Central memory CD8-positive, alpha-beta T cell (primary cell): ENCODE measurements around the gene BLOC1S3.

ENCODE experiments used
- ATAC-seq: fragments of 150-1000 bp; cut with Tn5 transposase; replicated peaks from 2 replicates; pipeline ENCODE4 v1.10.0; 2022; ENCODE audit warnings: mild to moderate bottlenecking, moderate FRiP score, moderate number of reproducible peaks; ENCODE audit not compliant: poor library complexity, severe bottlenecking; ENCODE audit errors: extremely low read depth
- DNase-seq, 2 donors: peaks; one replicate each; pipeline ENCODE4 v3.0.0; 2021; ENCODE audit warnings: low spot score in 2 of 2
- H3K27ac Mint-ChIP-seq: one replicate; pipeline ENCODE4 v1.8.0; 2022; ENCODE audit warnings: low read depth, mild to moderate bottlenecking, moderate library complexity, mixed read lengths
- H3K27me3 Mint-ChIP-seq: one replicate; pipeline ENCODE4 v1.8.0; 2022; ENCODE audit warnings: mixed read lengths
- H3K36me3 Mint-ChIP-seq: one replicate; pipeline ENCODE4 v1.8.0; 2022; ENCODE audit warnings: mild to moderate bottlenecking, moderate library complexity, mixed read lengths; ENCODE audit not compliant: insufficient read depth
- H3K4me1 Mint-ChIP-seq: one replicate; pipeline ENCODE4 v1.8.0; 2022; ENCODE audit warnings: mixed read lengths
- H3K4me3 Mint-ChIP-seq: one replicate; pipeline ENCODE4 v1.8.0; 2022; ENCODE audit warnings: mild to moderate bottlenecking, moderate library complexity, mixed read lengths
- H3K9me3 Mint-ChIP-seq: one replicate; pipeline ENCODE4 v1.8.0; 2022; ENCODE audit warnings: mixed read lengths

BLOC1S3 gene, protein sequence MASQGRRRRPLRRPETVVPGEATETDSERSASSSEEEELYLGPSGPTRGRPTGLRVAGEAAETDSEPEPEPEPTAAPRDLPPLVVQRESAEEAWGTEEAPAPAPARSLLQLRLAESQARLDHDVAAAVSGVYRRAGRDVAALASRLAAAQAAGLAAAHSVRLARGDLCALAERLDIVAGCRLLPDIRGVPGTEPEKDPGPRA

DNA sequence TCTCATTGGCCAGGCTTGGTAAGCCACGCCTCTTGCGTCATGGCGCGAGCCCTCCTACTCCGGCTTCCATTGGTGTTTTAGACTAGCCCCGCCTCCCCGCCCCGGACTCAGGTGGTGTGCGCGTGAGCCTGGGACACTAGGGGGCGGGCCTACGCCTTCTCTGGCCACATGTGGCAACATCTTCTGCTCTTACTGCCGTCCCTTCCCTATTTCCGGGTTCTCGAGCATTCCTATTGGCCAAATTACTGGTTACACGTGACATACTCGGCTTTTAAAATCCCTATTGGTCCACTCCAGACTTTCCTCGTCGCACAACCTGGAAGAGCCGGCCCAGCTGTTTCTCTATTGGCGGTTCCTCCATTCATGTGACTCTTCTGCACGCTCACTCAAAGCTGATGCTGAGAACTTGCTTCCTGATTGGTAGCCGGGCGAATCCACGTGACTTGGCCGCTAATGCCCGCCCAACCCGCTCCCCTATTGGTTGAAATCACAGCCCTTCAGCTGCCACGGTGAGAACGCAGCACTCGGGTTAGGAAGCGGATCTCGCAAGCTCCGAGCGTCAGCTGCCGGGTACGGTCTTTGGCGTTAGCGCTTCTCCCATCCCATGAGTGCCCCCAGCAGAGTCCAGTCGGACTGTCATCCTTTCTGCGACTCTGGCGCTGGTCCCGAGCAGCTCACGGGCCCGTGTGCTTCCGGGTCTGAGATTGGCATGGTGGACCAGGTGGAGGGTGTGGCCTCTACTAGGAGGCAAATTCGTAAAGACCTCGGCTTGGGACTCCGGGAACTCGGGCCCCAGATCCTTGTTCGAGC lies at the start of gene BLOC1S3:
BLOC1S3 (plus strand) TSS at position 523 of the 810 bp plus-strand sequence. CDS start 513 bp downstream, outside the sequence.
- peaks cover 27% of the 10 kb centered on the region for H3K36me3 Mint-ChIP-seq
- peaks cover 29% of the 10 kb centered on the region for H3K4me1 Mint-ChIP-seq
- DNase-seq = peak; percentile 98 to 100

DNA sequence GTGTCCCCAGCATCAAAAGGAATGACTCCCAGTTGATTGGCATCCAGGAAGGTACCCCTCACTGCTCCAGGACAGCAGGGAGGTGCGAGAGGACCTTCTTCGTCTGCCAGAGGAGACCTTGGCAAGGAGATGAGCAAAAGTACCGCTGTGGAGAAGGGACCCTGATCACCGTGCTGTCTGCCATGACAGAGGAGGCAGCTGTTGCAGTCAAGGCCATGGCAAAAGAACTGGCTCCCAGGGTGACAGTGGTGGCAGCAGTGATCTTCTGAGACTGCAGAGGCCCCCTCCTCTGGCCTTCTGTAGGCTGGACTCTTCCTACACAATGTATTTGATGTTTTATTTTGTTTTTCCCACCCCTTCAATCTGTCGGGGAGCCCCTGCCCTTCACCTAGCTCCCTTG lies 49.8 kb upstream of the BLOC1S3 start:
- Mint-ChIP-seq H3K9me3 (no peaks in the 10 kb centered on the region), H3K4me3 (no peak overlapping the region)

More for the DNA sequence above, at the start of gene BLOC1S3:
- Mint-ChIP-seq H3K4me3 (peak within 1 kb of the TSS; percentile 81), H3K27me3 (no peaks in the 10 kb centered on the region), H3K9me3 (no peaks in the 10 kb centered on the region), H3K27ac (peak within 1 kb of the TSS; percentile 88)
- ATAC-seq = peak; percentile 85

DNA sequence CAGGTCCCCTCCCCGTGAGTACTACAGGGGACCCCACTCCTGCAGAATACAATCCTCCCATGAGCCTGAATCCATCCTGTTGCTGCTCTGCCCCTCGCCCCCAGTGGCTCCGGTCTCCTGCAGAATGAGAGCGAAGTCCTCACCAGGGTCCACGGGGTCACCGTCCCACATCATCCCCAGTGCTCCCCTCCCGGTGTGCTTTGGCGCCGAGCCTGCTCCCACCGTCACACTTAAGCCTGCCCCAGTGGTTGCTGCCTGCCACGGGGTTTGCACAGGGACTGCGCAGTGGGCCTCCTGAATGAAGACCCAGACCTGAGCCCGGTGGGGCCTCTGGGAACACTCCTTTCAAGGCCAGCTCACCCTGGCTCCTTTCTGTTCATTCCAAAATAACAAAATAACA lies 48.3 kb upstream of the BLOC1S3 start:
- ATAC-seq (no peak), DNase-seq (no peak)
- Mint-ChIP-seq H3K27ac (no peak overlapping the region), H3K9me3 (no peaks in the 10 kb centered on the region), H3K4me1 (peaks cover 27% of the 10 kb centered on the region), H3K36me3 (peaks cover 9% of the 10 kb centered on the region), H3K4me3 (no peak overlapping the region), H3K27me3 (no peaks in the 10 kb centered on the region)

More for the DNA sequence above, 49.8 kb upstream of the BLOC1S3 start:
- no peak for ATAC-seq
- Mint-ChIP-seq H3K27me3 (no peaks in the 10 kb centered on the region), H3K4me1 (peaks cover 19% of the 10 kb centered on the region), H3K36me3 (peaks cover 7% of the 10 kb centered on the region), H3K27ac (no peak overlapping the region)
- DNase-seq = no peak

DNA sequence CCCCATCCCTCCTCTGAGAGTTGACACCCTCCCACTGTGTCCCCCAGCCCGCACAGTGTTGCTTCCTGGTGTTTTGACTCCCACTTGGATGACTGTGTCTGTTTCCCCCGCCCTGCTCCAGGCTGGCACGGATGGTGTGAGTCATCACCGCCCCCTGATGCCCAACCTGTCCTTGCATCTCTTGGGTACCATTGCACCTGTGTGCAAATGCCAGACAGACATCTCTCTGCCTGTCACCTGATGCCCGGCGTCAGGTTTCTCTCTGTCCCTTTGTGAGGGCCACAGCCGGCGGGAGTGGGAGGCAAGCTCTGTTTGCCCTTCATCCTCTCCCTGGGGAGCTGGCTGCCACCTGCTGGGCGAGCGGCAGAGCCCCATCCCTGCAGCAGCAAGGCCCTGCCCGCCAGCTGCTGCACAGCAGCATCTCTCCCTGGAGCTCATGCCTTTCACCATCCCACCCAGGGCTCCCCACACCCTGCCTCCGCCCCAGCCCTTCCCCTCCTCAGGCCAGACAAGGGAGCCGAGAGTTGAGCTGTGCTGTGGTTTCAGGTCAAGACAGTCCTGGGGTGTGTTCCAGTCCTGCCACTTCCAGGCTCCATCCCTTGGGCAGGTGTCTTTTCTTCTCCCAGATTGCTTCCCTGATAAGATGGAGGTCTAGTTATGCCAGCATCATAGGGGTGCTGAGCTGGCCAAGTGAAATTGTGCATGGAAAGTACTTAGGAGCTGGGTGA lies 47.5 kb upstream of the BLOC1S3 start:
- DNase-seq = no peak
- no peak for ATAC-seq
- no peaks in the 10 kb centered on the region for H3K9me3 Mint-ChIP-seq
- H3K4me1 Mint-ChIP-seq = peaks cover 18% of the 10 kb centered on the region
- H3K36me3 Mint-ChIP-seq = peaks cover 12% of the 10 kb centered on the region
- no peaks in the 10 kb centered on the region for H3K27me3 Mint-ChIP-seq
- no peak overlapping the region for H3K4me3 Mint-ChIP-seq
- no peak overlapping the region for H3K27ac Mint-ChIP-seq

DNA sequence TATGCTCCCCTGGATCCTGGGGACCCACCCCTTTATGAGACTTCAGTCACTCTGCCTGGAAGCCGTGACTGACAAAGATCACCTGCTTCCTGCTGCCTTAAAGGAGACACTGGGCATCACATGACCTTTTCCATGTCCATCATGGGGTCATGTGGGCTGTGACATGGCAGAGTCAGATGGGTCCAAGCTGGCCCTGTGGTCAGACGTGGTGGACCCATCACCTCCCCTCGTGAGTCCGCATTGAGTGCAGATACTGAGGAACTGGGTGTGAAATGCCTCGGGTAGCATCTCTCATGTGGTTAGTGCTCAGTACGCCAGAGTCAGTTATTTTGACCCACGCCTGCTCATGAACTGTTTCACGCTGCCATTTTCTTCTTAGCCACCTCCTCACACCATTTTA lies 44.9 kb upstream of the BLOC1S3 start:
- no peaks in the 10 kb centered on the region for H3K9me3 Mint-ChIP-seq
- H3K4me1 Mint-ChIP-seq = peaks cover 28% of the 10 kb centered on the region
- peaks cover 8% of the 10 kb centered on the region for H3K36me3 Mint-ChIP-seq
- DNase-seq = no peak
- H3K27ac Mint-ChIP-seq = no peak overlapping the region
- no peak overlapping the region for H3K4me3 Mint-ChIP-seq
- H3K27me3 Mint-ChIP-seq = no peaks in the 10 kb centered on the region
- ATAC-seq = no peak

DNA sequence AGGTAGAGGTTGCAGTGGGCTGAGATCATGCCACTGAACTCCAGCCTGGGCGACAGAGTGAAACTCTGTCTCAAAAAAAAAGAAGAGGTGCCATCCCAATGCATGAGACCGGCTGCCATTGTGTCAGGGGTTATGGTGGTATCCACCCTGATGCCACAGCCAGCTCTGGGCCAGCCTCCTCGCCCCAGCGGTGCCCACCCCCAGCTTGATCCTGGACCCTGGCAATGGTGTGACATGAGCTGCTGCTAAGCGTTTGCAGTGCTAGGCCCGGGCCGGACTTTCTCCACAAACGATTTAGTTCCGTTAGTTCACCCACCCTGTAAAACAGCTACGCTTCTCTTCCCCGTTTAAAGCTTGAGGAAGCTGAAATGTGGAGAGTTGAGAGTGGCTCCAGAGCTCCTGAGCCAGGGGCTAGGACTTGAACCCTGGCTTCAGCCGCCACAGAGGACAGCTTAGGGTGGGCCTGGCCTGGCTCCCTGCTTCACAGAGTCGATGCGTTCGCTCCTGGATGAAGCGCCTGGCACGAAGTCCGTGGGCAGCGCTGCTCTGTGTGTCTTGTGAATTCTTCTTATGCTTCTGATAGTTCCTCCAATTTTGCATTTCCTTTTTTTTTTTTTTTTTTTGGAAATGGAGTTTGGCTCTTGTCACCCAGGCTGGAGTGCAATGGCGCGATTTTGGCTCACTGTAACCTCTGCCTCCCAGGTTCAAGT lies 43.3 kb upstream of the BLOC1S3 start:
- DNase-seq (no peak), ATAC-seq (no peak)
- Mint-ChIP-seq H3K27ac (no peak overlapping the region), H3K36me3 (peaks cover 7% of the 10 kb centered on the region), H3K4me1 (peaks cover 28% of the 10 kb centered on the region), H3K9me3 (no peaks in the 10 kb centered on the region), H3K27me3 (no peaks in the 10 kb centered on the region), H3K4me3 (no peak overlapping the region)

DNA sequence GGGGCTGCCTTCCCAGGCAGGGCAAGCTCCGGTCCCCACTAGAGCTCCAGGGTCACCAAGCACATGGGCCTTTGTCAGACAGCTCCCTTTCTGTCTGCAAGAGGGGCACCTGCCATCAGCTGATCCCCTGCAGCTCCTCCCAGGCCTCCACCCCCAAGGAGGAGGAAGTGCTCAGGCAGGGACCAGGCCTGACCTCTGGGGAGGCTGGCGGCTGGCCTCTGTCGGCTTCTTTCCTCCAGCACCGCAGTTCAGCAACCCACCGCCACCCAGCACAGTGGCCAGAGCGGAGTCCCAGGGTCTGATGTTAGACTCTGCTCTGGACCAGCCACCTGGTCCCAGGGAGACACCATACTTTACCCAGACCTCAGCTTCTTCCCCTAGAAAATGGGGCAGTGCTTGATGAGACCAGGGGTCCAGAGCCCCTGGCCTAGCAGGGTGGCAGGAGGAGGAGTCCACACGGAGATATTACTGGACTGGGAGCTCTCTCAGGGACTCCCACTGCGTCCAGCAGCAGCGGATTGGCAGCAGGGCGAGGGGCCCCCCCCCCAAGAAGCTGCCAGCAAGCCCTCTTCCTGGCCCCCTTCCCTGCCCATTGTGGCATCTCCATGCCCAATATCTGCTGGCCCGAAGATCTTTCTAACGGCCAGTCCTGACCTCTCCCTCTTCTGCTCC lies 41.9 kb upstream of the BLOC1S3 start:
- H3K9me3 Mint-ChIP-seq = no peaks in the 10 kb centered on the region
- ATAC-seq (no peak), DNase-seq (no peak)
- peaks cover 28% of the 10 kb centered on the region for H3K4me1 Mint-ChIP-seq
- H3K27ac Mint-ChIP-seq = peak overlapping the region; percentile 4
- H3K36me3 Mint-ChIP-seq = peaks cover 11% of the 10 kb centered on the region
- no peaks in the 10 kb centered on the region for H3K27me3 Mint-ChIP-seq
- no peak overlapping the region for H3K4me3 Mint-ChIP-seq

DNA sequence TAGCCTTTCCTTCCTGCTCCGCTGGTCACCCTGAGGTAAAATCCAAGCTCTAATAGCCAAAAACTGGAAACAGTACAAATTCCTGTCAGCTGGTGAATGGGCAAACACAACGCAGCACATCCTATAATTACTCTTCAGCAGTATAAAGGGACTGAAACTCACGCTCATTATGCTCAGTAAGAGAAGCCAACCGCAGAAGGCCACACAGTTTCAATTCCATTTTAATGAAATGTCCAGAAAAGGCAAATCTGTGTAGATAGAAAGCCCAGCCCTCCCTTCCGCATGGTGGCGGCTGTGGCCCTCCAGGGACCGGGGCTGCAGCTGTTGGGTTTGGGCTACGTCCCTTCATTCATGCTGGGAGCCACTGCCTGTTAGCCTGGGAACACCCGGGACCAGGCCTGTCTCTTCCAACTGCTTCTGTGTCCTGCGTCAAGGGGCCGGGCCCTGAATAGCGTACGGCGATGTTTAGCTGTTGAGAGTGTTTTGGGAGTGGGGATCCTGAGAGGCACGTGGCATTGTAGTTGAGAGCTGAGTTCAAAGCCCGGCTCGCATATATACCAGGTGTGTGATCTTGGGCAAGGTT lies 41.3 kb upstream of the BLOC1S3 start:
- peaks cover 9% of the 10 kb centered on the region for H3K36me3 Mint-ChIP-seq
- no peaks in the 10 kb centered on the region for H3K27me3 Mint-ChIP-seq
- peak overlapping the region; percentile 4 for H3K27ac Mint-ChIP-seq
- ATAC-seq (no peak), DNase-seq (no peak)
- no peak overlapping the region for H3K4me3 Mint-ChIP-seq
- H3K4me1 Mint-ChIP-seq = peaks cover 28% of the 10 kb centered on the region
- no peaks in the 10 kb centered on the region for H3K9me3 Mint-ChIP-seq

DNA sequence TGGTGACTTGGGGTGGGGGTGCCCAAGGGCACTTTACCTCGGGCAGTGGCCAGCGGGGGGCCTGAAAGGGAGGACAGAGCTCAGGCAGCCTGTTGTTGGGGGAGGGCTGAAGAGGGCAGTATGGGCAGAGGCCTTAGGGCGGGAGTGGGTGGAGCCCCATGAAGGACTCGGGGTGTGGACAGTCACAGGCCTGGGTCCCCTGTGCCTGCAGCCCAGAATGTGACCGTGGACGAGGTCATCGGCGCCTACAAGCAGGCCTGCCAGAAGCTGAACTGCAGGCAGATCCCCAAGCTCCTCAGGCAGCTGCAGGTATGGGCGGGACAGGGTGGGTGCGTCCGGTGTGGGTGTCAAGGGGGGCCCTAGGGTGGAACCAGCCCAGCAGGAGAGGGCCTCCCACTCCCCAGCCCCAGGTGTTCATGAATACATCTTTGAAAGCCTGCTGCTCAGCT lies 40.3 kb upstream of the BLOC1S3 start:
- Mint-ChIP-seq H3K27me3 (no peaks in the 10 kb centered on the region), H3K4me1 (peaks cover 36% of the 10 kb centered on the region), H3K36me3 (peaks cover 12% of the 10 kb centered on the region), H3K27ac (no peak overlapping the region), H3K4me3 (no peak overlapping the region), H3K9me3 (no peaks in the 10 kb centered on the region)
- DNase-seq = no peak
- no peak for ATAC-seq

DNA sequence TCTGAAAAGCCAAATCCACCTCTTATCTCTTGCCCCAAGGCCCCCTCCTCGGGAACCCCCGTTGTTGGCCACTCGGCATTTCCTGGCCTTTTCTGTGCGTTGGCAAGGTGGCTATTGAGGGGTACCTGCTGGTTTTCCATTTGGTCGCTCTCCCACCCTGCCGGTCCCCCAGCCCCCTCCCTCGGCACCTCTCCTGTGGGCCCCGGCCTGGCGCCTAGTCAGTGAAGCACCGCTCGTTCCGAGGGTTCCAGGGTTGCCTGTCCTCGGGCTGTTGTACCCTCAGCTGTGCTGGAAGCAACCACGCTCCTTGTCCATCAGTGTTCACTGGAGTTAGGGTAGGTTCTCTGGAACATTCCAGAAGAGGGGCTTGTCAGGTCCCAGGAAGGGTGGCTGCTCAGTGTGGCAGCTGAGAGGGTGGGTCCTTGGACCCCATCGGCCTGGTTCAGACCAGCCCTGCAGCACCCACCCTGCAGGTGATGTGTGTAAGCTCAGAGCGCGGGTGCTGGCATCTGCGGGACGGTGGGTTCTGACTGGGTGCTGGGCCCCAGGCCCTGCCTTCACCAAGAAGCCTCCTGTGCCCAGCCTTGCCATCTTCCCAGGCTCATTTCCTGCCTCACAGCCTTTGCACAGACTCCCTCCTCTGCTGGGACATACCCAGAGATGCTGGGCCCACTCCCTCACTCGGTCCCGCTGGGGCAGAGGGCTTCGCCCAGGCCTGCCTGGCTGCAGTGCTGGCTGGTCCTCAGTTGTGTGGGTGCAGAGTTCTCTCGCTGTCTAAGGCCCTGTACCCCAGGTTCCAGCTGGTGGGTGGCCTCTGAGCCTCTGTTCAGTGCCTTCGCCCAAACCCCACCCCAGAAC lies 39.1 kb upstream of the BLOC1S3 start:
- H3K27me3 Mint-ChIP-seq = no peaks in the 10 kb centered on the region
- H3K27ac Mint-ChIP-seq = no peak overlapping the region
- no peaks in the 10 kb centered on the region for H3K9me3 Mint-ChIP-seq
- no peak overlapping the region for H3K4me3 Mint-ChIP-seq
- H3K36me3 Mint-ChIP-seq = peaks cover 9% of the 10 kb centered on the region
- ATAC-seq (no peak), DNase-seq (no peak)
- peaks cover 25% of the 10 kb centered on the region for H3K4me1 Mint-ChIP-seq

DNA sequence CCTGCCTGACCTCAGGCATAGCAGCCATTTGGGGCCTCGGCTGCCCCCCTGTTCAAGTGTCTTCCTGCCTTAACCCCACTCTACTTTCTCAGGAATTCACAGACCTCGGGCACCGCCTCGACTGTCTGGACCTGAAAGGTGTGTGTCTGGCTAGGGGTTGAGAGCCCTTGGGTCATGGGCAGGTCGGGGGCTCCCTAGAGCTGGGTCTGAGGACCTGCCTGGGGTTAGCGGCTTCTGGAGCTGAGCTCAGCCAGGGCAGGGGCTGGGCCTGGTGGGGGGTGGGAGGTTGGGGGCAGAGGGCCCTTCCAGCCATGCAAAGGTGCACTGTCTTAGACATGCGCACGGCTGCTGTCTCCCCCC lies 38.5 kb upstream of the BLOC1S3 start:
- Mint-ChIP-seq H3K4me3 (no peak overlapping the region), H3K27ac (no peak overlapping the region), H3K4me1 (peaks cover 24% of the 10 kb centered on the region), H3K9me3 (no peaks in the 10 kb centered on the region), H3K27me3 (no peaks in the 10 kb centered on the region), H3K36me3 (peaks cover 9% of the 10 kb centered on the region)
- no peak for DNase-seq
- ATAC-seq = no peak
